Fibroblast of skin of right biceps (primary cell): Measurements from ENCODE around the gene ATP8B2.
A peak's percentile ranks its signal among the peaks of the same experiment; 100 is the strongest.
"Not testable (repeated sequence)": the region's sequence is repeated elsewhere in the genome, so short reads cannot be mapped to it uniquely, and the experiment has no call there.

Source experiments
- DNase-seq: peaks from one replicate; pipeline ENCODE4 v3.0.0-alpha.2; 2013

Gene ATP8B2

GRCh38 chr1:154325583-154326545 lies 539 bp downstream of the ATP8B2 start:
- peak; percentile 91 for DNase-seq

- DNase-seq, result peak; percentile 82
These were observed 1.5 kb downstream of the ATP8B2 start for GRCh38 chr1:154326546-154327465.

- DNase-seq, result no peak
These were observed 2.4 kb downstream of the ATP8B2 start for GRCh38 chr1:154327466-154328317.

GRCh38 chr1:154328318-154329151 lies 3.2 kb downstream of the ATP8B2 start:
- DNase-seq, result peak; percentile 71

- peak; percentile 72 for DNase-seq
These were observed 3.8 kb downstream of the ATP8B2 start for GRCh38 chr1:154329152-154329521.

- DNase-seq, result peak; percentile 41
These were observed 4.3 kb downstream of the ATP8B2 start for GRCh38 chr1:154329551-154330131.

- DNase-seq, result no peak
These were observed 5.3 kb downstream of the ATP8B2 start for GRCh38 chr1:154330669-154331068.

- no peak for DNase-seq
These were observed 9.0 kb downstream of the ATP8B2 start for GRCh38 chr1:154334079-154335024.

GRCh38 chr1:154335025-154335714 lies 9.8 kb downstream of the ATP8B2 start:
- DNase-seq, result peak; percentile 82

- DNase-seq, result no peak
These were observed 12.0 kb downstream of the ATP8B2 start for GRCh38 chr1:154337253-154337894.

GRCh38 chr1:154338875-154339274 lies 13.6 kb downstream of the ATP8B2 start:
- no peak for DNase-seq

- DNase-seq, result not testable (repeated sequence)
These were observed 16.0 kb downstream of the ATP8B2 start for GRCh38 chr1:154341366-154341765.

- no peak for DNase-seq
These were observed 16.8 kb downstream of the ATP8B2 start for GRCh38 chr1:154342132-154342531.

GRCh38 chr1:154342836-154343472 lies 17.6 kb downstream of the ATP8B2 start:
- no peak for DNase-seq

GRCh38 chr1:154344977-154345837 lies 19.9 kb downstream of the ATP8B2 start:
- peak; percentile 38 for DNase-seq

- DNase-seq, result no peak
These were observed 21.1 kb downstream of the ATP8B2 start for GRCh38 chr1:154346276-154346917.

- DNase-seq, result no peak
These were observed 22.6 kb downstream of the ATP8B2 start for GRCh38 chr1:154347961-154348360.
